Ovary (tissue), 9 donors: ENCODE data around the gene TENM4. TPM values are rescaled to one million over a fixed set of nuclear protein-coding genes. Genes with fewer than 3 reads are reported as not detected.

ENCODE experiments used
- DNase-seq, 5 donors: peaks; one replicate each; pipeline ENCODE4 v3.0.0-alpha.2; 2019 to 2020
- H3K27ac ChIP-seq, 2 donors: fragments of 200-600 bp; one replicate each; pipeline versions ENCODE4 v1.5.1 to v1.8.0; 2019 to 2022
- H3K27me3 ChIP-seq: fragments of 200-600 bp; one replicate; pipeline ENCODE4 v1.8.0; 2022
- H3K36me3 ChIP-seq: fragments of 200-600 bp; sonication (generic); one replicate; pipeline ENCODE4 v1.5.1; 2019
- H3K4me1 ChIP-seq: one replicate; pipeline ENCODE4 v1.8.1; 2013; ENCODE audit warnings: mild to moderate bottlenecking, moderate library complexity; ENCODE audit not compliant: insufficient read depth
- H3K4me3 ChIP-seq: fragments of 200-600 bp; sonication (generic); one replicate; pipeline ENCODE4 v1.5.1; 2017
- H3K9me3 ChIP-seq, 2 donors: fragments of 200-600 bp in 1 of 2; sonication (generic) in 1 of 2; one replicate each; pipeline versions ENCODE4 v1.5.1 to v1.8.1; 2013 to 2019; ENCODE audit warnings: mild to moderate bottlenecking in 1 of 2, moderate library complexity in 1 of 2
- EP300 ChIP-seq: sonication (generic); formaldehyde crosslinking; IDR thresholded peaks from one replicate; pipeline ENCODE4 v1.6.1; 2017; ENCODE audit warnings: antibody characterized with exemption
- POLR2A ChIP-seq: fragments of 450-650 bp; IDR thresholded peaks from one replicate; pipeline ENCODE4 v1.6.1; 2017; ENCODE audit warnings: antibody characterized with exemption, mild to moderate bottlenecking, moderate library complexity
- WGBS, 3 donors: extraction: QIAGEN DNeasy Blood & Tissue Kit in 1 of 3; methylation state at CpG; one replicate each; pipeline versions ENCODE4 v1.1.5 to v1.1.7; 2013 to 2017; 5-methylcytosine and 5-hydroxymethylcytosine counted together
- intact Hi-C, 4 donors: fragments of 100-400 bp; cut with DNase I; formaldehyde crosslinking; loops; one replicate each; pipeline versions ENCODE4 v1.11.0 to v1.15.1; 2022 to 2023
- polyA plus RNA-seq, 2 donors: library from polyadenylated mRNA; stranded (reverse); fragments of 200-250 nt in 1 of 2; fragments of 350-450 nt in 1 of 2; fragmentation: Illumina TruSeq in 1 of 2; extraction: RNeasy Lipid Tissue Mini Kit (QIAGEN cat#74804) in 1 of 2; gene quantifications; one replicate each; pipeline ENCODE4 v1.2.3, GENCODE V29; 2013 to 2014
- total RNA-seq, 7 donors: library from RNA; depleted of rRNA in 2 of 7; stranded (reverse); fragments of >200 nt in 2 of 7; fragmentation: NEBNext Ultra II Directional in 3 of 7; extraction: Animal tissue kit (Norgen Biotek cat#: 25700) in 3 of 7; gene quantifications; one replicate each; pipeline versions ENCODE4 v1.1.0 to v1.2.4, GENCODE V29; 2016 to 2023
- TF ChIP-seq, protein P1 (sequence below), 3 donors: fragments of 450-650 bp in 2 of 3; fragments of 200-600 bp in 1 of 3; IDR thresholded peaks; one replicate each; pipeline versions ENCODE4 v1.5.1 to v1.8.0; 2016 to 2022; ENCODE audit warnings: antibody characterized with exemption in 3 of 3, mild to moderate bottlenecking in 1 of 3
- donor health status: DM: no; HTN: no; CAD: no; lungs with moderate emphysema.
- donor health status: DM: no; HTN: no; CAD: no.
- donor health status: Bipolar disorder and iron deficiency.
- donor health status: DM: yes; HTN: yes; CAD: no.
- donor health status: DM: no; HTN: no; CAD: no.
- donor health status: DM: yes; HTN: yes; CAD: no.

The TENM4 gene
- total and polyA plus RNA-seq, 9 donors: 11.0 to 206 (median 107) TPM

DNA sequence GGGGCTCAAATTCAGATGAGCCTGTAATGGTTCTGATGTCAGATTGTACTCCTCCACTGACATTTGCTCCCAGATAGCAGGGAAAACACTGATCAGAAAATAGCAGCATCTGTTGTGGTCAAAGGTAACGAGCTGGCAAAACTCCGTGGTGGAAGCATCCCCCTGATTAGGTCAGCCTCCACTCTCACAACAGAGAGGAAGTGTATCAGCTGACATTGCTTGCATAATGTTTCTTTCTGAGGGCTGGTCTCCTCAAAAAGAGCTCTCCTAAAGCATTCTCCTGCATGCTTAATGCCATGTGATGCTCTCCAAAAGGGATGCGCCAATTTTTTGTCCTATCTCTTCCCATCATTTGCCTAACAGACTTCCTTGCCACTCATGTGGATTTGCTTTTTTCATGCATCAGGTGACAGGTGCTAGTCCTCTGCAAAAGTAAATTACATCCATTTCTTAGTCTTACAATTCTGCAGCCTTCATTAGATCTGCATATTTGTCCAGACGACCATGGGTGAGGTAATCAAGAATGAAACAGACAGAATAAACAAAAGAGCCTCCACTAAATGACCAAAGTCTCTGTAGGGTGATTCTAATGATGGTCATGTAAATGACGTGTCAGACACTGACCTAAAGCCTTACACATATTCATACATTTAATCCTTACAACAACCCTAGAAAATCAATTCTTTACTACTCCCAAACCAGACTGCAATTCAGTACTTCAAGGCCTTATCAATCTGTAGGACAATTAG is 6.4 kb upstream of the TENM4 start:
- intact Hi-C loops: no loop called here
- no peak for DNase-seq
- Histone ChIP-seq H3K4me1 (no peaks in the 10 kb centered on the region), H3K4me3 (no peak overlapping the region), H3K27ac (no peak overlapping the region), H3K36me3 (no peaks in the 10 kb centered on the region), H3K27me3 (no peaks in the 10 kb centered on the region), H3K9me3 (no peaks in the 10 kb centered on the region)
- TF ChIP-seq POLR2A (no peak), EP300 (no peak)
- TF ChIP-seq, protein P1, sequence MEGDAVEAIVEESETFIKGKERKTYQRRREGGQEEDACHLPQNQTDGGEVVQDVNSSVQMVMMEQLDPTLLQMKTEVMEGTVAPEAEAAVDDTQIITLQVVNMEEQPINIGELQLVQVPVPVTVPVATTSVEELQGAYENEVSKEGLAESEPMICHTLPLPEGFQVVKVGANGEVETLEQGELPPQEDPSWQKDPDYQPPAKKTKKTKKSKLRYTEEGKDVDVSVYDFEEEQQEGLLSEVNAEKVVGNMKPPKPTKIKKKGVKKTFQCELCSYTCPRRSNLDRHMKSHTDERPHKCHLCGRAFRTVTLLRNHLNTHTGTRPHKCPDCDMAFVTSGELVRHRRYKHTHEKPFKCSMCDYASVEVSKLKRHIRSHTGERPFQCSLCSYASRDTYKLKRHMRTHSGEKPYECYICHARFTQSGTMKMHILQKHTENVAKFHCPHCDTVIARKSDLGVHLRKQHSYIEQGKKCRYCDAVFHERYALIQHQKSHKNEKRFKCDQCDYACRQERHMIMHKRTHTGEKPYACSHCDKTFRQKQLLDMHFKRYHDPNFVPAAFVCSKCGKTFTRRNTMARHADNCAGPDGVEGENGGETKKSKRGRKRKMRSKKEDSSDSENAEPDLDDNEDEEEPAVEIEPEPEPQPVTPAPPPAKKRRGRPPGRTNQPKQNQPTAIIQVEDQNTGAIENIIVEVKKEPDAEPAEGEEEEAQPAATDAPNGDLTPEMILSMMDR (IDR thresholded peaks at IDR 0.05): no peak
- WGBS, 3 donors: 44 to 57% (median 50%) methylated on average over 5 of the region's 5 CpGs

DNA sequence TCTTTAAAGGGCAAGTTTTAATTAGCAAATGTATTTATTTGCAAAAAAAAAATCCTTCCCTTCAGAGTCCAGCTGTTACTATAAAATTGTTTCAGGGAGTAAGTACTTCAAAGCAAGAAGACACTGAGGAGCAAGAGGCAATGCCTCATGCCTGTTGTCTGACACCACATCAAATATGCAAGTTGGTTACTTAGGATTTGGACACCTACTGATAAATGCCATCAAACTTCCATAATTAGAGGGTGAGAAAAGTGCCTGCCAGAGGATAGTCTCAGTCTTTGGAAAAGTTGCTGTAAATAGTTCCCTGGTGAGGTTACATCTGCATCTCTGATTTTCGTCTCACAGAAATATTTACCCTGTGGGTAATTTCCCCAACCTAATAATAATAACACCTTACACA is 4.1 kb upstream of the TENM4 start:
- TF ChIP-seq EP300 (no peak), POLR2A (no peak)
- TF ChIP-seq, protein P1 (IDR thresholded peaks at IDR 0.05): no peak
- no peak overlapping the region for H3K4me3 ChIP-seq
- H3K27me3 ChIP-seq: no peaks in the 10 kb centered on the region
- no peak for DNase-seq
- intact Hi-C loops: no loop called here
- H3K27ac ChIP-seq: no peak overlapping the region
- peaks cover 3% of the 10 kb centered on the region for H3K4me1 ChIP-seq
- H3K36me3 ChIP-seq: no peaks in the 10 kb centered on the region
- H3K9me3 ChIP-seq: no peaks in the 10 kb centered on the region
- WGBS, 3 donors: 66 to 78% (median 67%) methylated on average over 1 of the region's 1 CpG

DNA sequence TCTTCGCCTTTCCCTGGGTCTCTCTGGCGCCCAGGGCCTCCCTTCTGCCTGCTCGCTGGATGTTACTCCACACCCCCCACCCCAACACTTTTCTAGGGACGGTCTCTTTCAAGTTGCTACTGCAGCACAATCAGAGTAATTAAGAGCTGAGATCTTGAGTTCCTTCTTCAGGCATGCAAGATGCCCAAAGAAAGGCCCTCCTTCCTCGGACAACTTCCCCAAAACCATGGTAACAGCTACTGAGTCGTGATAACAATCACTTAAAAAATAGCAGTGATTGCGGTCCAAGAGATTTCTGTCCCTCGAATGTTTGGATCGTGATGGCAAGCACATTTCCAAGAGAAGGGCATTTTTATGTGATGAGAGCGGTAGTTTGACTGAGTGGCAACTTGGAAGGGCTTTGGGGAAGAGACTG is 638 bp upstream of the TENM4 start:
- peak; percentile 28 to 48 (median 42) for DNase-seq

DNA sequence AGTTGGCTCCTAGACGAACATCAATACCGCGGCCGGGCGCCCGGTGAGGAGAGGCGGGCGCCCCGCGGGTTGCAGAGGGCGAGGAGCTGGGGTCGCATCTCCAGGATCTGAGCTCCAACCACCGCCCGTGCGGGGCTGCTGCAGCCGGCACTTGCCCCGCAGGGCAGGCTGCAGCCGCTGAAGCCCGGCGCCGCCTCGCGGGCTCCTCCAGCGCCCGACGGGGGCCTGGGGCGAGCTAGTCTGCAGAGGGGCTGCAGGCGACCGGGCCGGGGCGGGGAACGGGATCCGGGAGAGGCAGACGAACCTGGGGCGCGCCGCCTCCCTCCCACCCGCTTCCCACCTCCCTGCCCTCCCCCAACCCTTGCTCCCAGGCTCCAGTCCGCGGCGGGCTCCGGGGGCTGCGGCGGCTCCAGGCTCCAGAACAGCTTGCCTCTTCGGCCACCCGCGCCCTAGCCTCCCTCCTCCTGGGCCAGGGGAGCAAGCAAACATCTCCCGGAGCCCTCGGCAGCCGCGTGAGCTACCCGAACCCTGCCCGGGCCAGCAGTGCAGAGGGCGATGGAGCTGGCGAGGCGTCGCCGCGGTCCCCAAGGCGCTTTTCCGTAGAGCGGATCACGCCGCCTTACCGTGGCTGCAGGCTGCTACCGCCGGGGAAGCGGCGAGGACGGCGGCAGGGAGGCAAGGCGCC is 802 bp downstream of the TENM4 start:
- no peaks in the 10 kb centered on the region for H3K27me3 ChIP-seq
- intact Hi-C loops: loop anchor here in 2 of 4 donors (5.0 to 10.0 kb wide), 3 partner anchors 195 to 268 kb away; no protein-coding TSS in a partner anchor
- TF ChIP-seq EP300: no peak
- TF ChIP-seq, protein P1 (IDR thresholded peaks at IDR 0.05): no peak
- TF ChIP-seq POLR2A: no peak
- no peaks in the 10 kb centered on the region for H3K9me3 ChIP-seq
- no peaks in the 10 kb centered on the region for H3K36me3 ChIP-seq
- peak overlapping the region; percentile 70 to 84 for H3K27ac ChIP-seq
- H3K4me1 ChIP-seq: peaks cover 9% of the 10 kb centered on the region
- WGBS, 3 donors: 0 to 1% (median 1%) methylated on average over 39 to 72 of the region's 72 CpGs
- H3K4me3 ChIP-seq: peak overlapping the region; percentile 63
- peak; percentile 57 to 74 (median 64) for DNase-seq

More for the DNA sequence above, 638 bp upstream of the TENM4 start:
- H3K4me3 ChIP-seq: peak overlapping the region; percentile 63
- no peaks in the 10 kb centered on the region for H3K9me3 ChIP-seq
- 14 to 23% (median 14%) methylated on average over 10 of the region's 10 CpGs for WGBS, 3 donors
- intact Hi-C loops: no loop called here
- H3K27ac ChIP-seq: peak overlapping the region; percentile 61 to 84
- TF ChIP-seq POLR2A: no peak
- TF ChIP-seq, protein P1 (IDR thresholded peaks at IDR 0.05): no peak
- TF ChIP-seq EP300: no peak
- peaks cover 7% of the 10 kb centered on the region for H3K4me1 ChIP-seq
- H3K27me3 ChIP-seq: no peaks in the 10 kb centered on the region
- no peaks in the 10 kb centered on the region for H3K36me3 ChIP-seq
